Activated T-helper 2 cell treated with anti-CD3 and anti-CD28 coated beads, Interferon-gamma antibody, Interleukin-2, Interleukin-4, amounts not matched to agents 10 μg/mL and 5 μg/mL and 100 μg/mL, durations not matched to agents 14 hours and 24 hours and 36 hours (primary cell): ENCODE measurements around the gene DCDC1. TPM values are rescaled to one million over a fixed set of nuclear protein-coding genes. Genes with fewer than 3 reads are reported as not detected.
"Not testable (repeated sequence)": the region's sequence is repeated elsewhere in the genome, so short reads cannot be mapped to it uniquely, and the experiment has no call there.

Experiments
- DNase-seq: peaks from one replicate; pipeline ENCODE4 v3.0.0; 2021; ENCODE audit warnings: low spot score
- H3K27ac Mint-ChIP-seq: one replicate; pipeline ENCODE4 v1.8.0; 2021; ENCODE audit warnings: mixed read lengths
- H3K27me3 Mint-ChIP-seq: one replicate; pipeline ENCODE4 v1.8.0; 2021; ENCODE audit warnings: low read depth, mixed read lengths
- H3K36me3 Mint-ChIP-seq: one replicate; pipeline ENCODE4 v1.8.0; 2021; ENCODE audit warnings: low read depth, mixed read lengths
- H3K4me1 Mint-ChIP-seq: one replicate; pipeline ENCODE4 v1.8.0; 2021; ENCODE audit warnings: low read depth, mixed read lengths
- H3K4me3 Mint-ChIP-seq: one replicate; pipeline ENCODE4 v1.8.0; 2021; ENCODE audit warnings: low read depth, mild to moderate bottlenecking, moderate library complexity, mixed read lengths
- H3K9me3 Mint-ChIP-seq: one replicate; pipeline ENCODE4 v1.8.0; 2021; ENCODE audit warnings: mixed read lengths
- intact Hi-C: fragments of 100-400 bp; cut with micrococcal nuclease; formaldehyde crosslinking; loops from one replicate; pipeline ENCODE4 v1.15.1; 2023
- total RNA-seq: library from RNA; stranded (reverse); gene quantifications from 2 replicates; pipeline ENCODE4 v1.2.3, GENCODE V29; 2022

Gene DCDC1
- total RNA-seq, 1 donor from 2014 or later: not detected

DNA sequence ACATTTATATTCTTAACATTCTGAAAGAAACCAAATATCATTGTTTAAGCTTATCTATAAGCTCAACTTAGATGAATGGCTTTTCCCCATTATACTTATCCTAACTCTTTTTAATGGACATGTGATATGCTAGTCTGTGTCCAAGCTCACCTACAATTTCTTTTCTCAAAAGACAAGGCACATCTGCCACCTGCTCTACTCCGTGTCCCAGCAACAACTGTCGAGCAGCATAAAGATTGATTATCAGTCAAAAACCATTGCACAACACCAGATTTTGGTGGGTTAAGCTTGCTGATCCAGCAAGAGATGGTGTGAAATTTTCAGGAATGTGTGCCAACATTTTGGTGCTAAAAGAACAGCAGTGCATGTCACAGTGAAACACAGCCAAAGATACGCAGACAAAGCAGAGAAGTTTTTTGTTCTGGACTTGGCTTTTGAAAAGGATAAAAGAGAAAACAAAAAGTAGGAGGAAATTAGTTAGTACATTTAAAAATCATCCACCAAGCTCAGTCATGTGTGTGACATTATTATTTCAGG is 65.8 kb downstream of the DCDC1 start:
- H3K4me1 Mint-ChIP-seq: no peaks in the 10 kb centered on the region
- H3K36me3 Mint-ChIP-seq: no peaks in the 10 kb centered on the region
- no peak overlapping the region for H3K4me3 Mint-ChIP-seq
- no peaks in the 10 kb centered on the region for H3K9me3 Mint-ChIP-seq
- DNase-seq: no peak
- no peaks in the 10 kb centered on the region for H3K27me3 Mint-ChIP-seq
- no peak overlapping the region for H3K27ac Mint-ChIP-seq
- intact Hi-C loops: no loop called here

DNA sequence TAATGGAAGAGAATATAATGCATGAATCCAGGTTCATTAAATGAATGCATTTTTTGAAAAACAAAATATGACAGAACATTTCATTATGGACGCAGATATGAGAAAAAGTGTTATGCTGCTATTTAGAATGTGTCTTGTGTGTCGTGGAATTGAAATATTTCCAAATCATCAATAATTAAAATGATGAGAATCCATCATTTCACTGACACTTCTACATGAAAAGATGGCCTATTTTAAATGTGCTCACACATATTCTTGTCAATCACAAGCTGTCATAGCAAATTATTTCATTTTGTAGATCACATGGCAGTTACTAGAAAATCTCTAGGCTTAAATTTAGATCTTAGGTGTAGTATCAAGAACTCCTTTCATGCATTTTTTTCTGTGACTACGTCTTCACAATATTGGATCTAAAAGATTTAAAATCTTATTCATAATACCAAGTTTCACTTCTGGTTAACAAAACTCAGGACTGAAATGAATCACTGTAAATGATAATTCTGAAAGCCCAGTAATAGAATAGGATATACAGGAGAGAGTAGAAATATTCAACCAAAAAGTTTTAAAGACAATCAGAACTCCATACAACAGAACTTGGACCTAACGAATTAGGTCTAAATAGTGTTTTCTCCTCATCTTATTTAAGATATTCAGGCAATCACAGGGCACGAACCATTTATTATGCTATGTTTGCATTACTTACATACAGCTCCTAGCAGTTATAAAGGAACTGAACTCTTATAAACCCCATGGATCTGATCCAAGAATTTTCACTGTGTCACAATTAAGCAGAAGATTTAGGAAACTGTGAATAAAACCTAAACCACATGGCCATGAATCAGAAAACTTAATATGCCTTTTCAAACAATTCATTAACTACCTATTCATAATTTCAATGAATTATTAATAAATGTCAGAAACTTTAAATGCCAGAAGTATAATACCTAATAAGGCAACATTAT is 67.7 kb downstream of the DCDC1 start:
- intact Hi-C loops: no loop called here
- Mint-ChIP-seq H3K4me1 (no peaks in the 10 kb centered on the region), H3K27ac (no peak overlapping the region), H3K4me3 (no peak overlapping the region), H3K27me3 (no peaks in the 10 kb centered on the region), H3K36me3 (no peaks in the 10 kb centered on the region), H3K9me3 (no peaks in the 10 kb centered on the region)
- DNase-seq: no peak

DNA sequence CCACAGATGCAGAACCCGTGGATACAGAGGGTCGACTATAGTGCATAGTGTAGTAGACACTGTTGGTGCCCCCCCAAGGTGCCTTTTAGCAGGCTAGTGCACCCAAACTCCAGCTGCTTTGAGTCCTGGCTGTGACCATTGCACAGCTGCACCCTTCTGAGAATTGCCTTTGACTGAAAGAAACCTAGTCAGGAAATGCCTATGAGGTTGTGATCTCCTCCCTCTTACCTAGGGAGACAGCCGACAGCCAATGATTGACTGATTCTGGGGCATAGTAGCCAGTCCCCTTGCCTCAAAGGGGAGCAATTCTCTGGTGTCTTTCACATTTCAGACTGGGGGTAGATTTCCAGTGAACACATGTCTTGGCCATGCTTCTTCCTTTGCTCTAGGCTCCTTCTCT is 74.2 kb downstream of the DCDC1 start:
- Mint-ChIP-seq H3K4me3 (no peak overlapping the region), H3K9me3 (no peaks in the 10 kb centered on the region), H3K27me3 (no peaks in the 10 kb centered on the region), H3K27ac (no peak overlapping the region), H3K36me3 (no peaks in the 10 kb centered on the region), H3K4me1 (no peaks in the 10 kb centered on the region)
- no peak for DNase-seq
- intact Hi-C loops: no loop called here

DNA sequence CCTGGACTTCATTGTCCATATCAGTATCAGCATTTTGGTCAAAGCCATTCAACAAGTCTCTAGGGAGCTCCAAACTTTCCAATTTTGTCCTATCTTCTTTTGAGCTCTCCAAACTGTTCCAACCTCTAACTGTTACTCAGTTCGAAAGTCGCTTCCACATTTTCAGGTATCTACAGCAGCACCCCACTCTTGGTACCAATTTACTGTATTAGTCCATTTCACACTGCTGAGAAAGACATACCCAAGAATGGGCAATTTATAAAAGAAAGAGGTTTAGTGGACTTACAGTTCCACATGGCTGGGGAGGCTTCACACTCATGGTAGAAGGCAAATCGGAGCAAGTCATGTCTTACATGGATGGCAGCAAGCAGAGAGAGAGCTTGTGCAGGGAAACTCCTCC is 96.0 kb downstream of the DCDC1 start:
- H3K36me3 Mint-ChIP-seq, intact Hi-C loops, H3K27ac Mint-ChIP-seq, H3K4me3 Mint-ChIP-seq, H3K4me1 Mint-ChIP-seq, DNase-seq, H3K27me3 Mint-ChIP-seq: not testable (repeated sequence)
- H3K9me3 Mint-ChIP-seq: peaks cover 30% of the 10 kb centered on the region

DNA sequence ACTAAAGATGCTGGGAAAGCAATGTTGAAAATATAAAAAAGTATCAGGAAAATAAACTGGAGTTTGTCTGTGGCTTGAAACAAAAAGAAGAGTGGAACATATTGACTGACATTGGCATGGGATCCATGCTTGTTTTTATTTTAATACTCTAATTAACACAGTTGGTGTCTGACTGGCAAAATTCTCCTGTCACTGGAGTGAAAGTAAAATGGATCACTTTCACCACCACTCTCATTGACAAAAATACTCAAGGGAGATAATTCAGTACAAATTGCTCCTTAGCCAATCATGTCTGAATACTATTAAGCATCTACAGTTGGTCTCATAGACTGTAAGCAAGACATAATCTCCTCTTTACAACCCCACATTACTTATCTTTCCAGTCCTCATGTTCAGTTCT is 101.8 kb downstream of the DCDC1 start:
- H3K36me3 Mint-ChIP-seq: no peaks in the 10 kb centered on the region
- intact Hi-C loops: no loop called here
- no peak overlapping the region for H3K4me3 Mint-ChIP-seq
- H3K9me3 Mint-ChIP-seq: peaks cover 12% of the 10 kb centered on the region
- H3K4me1 Mint-ChIP-seq: no peaks in the 10 kb centered on the region
- H3K27me3 Mint-ChIP-seq: no peaks in the 10 kb centered on the region
- H3K27ac Mint-ChIP-seq: no peak overlapping the region
- DNase-seq: no peak

DNA sequence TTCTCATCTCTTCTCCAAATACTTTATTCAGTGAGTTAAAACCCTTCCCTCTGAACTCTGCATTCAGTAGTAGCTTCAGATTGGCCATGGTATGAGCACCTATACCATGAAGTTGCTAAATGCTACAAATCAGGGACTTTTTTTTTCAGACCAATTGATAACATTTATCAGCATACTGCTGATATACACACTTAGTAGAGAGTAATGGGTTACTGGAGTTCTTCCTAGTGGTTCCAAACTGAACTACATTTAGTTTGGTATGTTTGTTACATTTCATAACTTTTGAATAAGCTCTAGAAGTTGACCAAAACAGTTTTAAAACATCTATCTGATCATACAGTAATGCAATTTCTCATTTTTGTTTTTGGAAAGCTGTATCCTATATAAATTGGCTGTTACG is 104.7 kb downstream of the DCDC1 start:
- no peak overlapping the region for H3K4me3 Mint-ChIP-seq
- DNase-seq: no peak
- no peak overlapping the region for H3K27ac Mint-ChIP-seq
- H3K36me3 Mint-ChIP-seq: no peaks in the 10 kb centered on the region
- intact Hi-C loops: no loop called here
- no peaks in the 10 kb centered on the region for H3K9me3 Mint-ChIP-seq
- H3K27me3 Mint-ChIP-seq: no peaks in the 10 kb centered on the region
- no peaks in the 10 kb centered on the region for H3K4me1 Mint-ChIP-seq

DNA sequence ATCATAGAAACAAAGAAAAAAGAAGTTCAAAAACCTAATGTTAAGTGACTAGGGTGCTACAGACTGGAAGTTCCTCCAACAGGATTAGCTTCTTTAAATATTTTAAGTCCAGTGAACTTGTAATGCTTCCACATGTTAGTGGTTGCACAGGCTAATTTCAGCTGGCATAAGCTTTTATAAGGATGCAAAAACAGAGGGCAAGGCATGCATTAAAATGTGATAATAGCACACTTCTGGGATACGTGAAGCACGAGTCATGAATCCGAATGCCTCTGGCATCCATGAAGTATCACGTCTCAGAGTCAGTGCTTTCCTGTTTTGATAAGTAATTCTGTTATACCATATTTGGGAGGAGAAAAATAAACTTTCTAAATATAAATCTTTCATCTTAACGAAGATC is 106.8 kb downstream of the DCDC1 start:
- no peak overlapping the region for H3K27ac Mint-ChIP-seq
- no peaks in the 10 kb centered on the region for H3K4me1 Mint-ChIP-seq
- no peaks in the 10 kb centered on the region for H3K27me3 Mint-ChIP-seq
- H3K36me3 Mint-ChIP-seq: no peaks in the 10 kb centered on the region
- intact Hi-C loops: no loop called here
- no peak for DNase-seq
- H3K4me3 Mint-ChIP-seq: no peak overlapping the region
- H3K9me3 Mint-ChIP-seq: no peaks in the 10 kb centered on the region

DNA sequence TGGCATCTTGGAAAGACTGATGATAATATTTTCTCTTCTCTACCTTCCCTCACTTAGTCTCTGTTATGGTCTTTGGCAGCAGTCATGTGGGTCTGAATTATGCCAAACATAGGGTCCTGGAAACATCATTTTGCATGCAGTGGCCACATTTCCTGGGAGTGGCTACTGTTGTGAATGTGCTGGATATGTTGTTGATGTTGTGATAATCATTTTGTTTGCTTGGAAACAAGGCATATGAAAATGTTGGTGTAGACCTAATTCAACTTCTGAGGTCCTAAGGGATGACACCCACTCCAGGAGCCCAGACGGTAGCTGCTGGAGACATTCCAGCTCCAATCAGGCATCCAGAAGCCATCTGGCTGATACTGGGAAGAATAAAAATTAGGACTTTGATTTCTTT is 109.7 kb downstream of the DCDC1 start:
- intact Hi-C loops: no loop called here
- Mint-ChIP-seq H3K36me3 (no peaks in the 10 kb centered on the region), H3K9me3 (no peaks in the 10 kb centered on the region), H3K27me3 (no peaks in the 10 kb centered on the region), H3K27ac (no peak overlapping the region), H3K4me1 (no peaks in the 10 kb centered on the region), H3K4me3 (no peak overlapping the region)
- DNase-seq: no peak

DNA sequence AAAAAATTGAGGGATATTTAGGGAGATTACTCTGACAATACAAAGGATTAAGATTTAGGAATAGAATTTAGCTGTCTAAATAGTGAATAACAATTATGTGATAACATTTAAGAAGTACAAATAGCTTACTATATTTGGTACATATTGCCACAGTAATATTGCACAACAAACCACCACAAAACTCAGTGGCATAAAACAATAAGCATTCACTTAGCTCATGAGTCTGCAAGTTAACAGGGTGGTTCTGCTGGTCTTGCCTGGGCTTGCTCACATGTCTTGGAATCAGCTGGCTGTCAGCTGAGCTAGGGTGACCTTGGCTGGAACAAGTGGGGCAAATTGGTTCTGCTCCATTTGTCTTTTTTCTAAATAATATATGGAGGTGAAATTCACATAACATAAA is 115.1 kb downstream of the DCDC1 start:
- H3K36me3 Mint-ChIP-seq: no peaks in the 10 kb centered on the region
- intact Hi-C loops: no loop called here
- H3K4me1 Mint-ChIP-seq: no peaks in the 10 kb centered on the region
- H3K27me3 Mint-ChIP-seq: no peaks in the 10 kb centered on the region
- no peaks in the 10 kb centered on the region for H3K9me3 Mint-ChIP-seq
- H3K27ac Mint-ChIP-seq: no peak overlapping the region
- DNase-seq: no peak
- no peak overlapping the region for H3K4me3 Mint-ChIP-seq

DNA sequence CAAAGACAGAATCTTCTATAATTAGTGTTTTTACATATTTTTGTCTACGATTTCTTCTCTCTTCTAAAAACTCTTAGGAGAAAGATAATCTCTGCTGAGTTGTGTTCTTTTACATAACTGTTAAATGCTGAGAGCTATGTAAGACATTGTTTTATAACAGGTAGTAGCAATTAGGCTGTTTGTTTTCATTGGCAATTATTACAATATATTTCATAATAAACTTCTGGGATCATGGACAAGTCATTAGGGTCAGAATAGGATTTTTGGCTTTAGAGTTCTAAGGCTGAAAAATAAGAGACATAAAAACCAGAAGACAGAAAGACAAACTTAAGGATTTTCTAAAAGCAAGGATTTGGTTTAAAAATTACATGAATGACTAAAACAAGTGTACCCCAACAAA is 120.8 kb downstream of the DCDC1 start:
- Mint-ChIP-seq H3K4me1 (no peaks in the 10 kb centered on the region), H3K27me3 (no peaks in the 10 kb centered on the region), H3K36me3 (no peaks in the 10 kb centered on the region), H3K4me3 (no peak overlapping the region), H3K27ac (no peak overlapping the region), H3K9me3 (no peaks in the 10 kb centered on the region)
- no peak for DNase-seq
- intact Hi-C loops: loop anchor here (10.0 kb wide), 1 partner anchor 556 kb away; no protein-coding TSS in a partner anchor

DNA sequence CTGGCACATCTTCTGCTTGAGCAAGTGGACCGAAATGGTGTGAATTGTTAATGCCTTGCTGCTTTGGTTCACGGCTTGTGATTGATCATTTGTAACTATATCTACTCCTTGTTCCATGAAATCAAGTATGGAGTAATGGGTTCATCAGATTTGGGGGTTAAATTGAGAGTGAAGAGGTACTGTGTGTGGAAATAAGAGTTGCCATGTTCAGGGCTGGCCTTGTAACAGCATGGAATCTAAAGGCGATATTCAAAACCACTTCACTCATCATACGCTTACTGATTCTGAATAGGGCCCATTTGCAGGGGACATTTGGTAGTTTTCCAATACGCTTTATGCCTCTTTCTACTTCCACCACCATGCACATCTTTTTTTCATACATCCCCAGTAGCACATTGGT is 122.2 kb downstream of the DCDC1 start:
- H3K36me3 Mint-ChIP-seq: no peaks in the 10 kb centered on the region
- H3K27me3 Mint-ChIP-seq: no peaks in the 10 kb centered on the region
- no peak overlapping the region for H3K27ac Mint-ChIP-seq
- intact Hi-C loops: loop anchor here (10.0 kb wide), 1 partner anchor 557 kb away; no protein-coding TSS in a partner anchor
- no peak for DNase-seq
- H3K4me1 Mint-ChIP-seq: no peaks in the 10 kb centered on the region
- no peaks in the 10 kb centered on the region for H3K9me3 Mint-ChIP-seq
- H3K4me3 Mint-ChIP-seq: no peak overlapping the region

DNA sequence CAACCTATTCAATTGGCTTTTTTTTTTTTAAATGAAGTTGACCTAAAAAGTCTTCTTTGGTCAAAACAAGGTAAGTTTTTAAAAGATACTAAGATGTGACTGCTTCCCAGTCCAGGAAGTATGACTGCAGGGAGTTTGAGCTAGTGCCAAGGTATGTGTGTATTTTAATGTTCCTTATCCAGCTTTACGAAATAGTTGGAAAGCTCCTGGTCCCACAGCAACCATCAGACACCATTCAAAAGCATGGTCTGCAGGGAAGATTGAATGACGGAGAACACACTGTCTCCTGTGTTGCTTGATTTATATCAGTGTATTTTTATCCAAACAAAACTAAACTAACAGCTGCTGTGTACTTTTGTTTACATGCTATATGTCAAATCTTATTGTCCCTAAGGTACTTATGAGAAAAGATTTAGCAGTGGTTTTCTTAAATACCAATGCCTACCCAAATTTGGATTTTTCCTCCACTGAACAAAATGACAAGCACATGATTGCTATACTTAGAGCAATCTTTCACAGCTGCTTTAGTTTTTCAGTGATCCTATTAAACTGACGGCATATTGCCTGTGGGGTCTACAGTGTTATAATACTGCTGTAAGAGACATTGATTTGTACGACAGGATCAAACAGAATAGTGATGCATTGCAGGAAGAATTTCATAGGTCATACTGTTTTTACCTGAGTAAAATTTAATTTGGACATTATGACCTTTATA is 122.9 kb downstream of the DCDC1 start:
- Mint-ChIP-seq H3K36me3 (no peaks in the 10 kb centered on the region), H3K27ac (no peak overlapping the region), H3K9me3 (no peaks in the 10 kb centered on the region), H3K4me3 (no peak overlapping the region), H3K27me3 (no peaks in the 10 kb centered on the region), H3K4me1 (no peaks in the 10 kb centered on the region)
- no peak for DNase-seq
- intact Hi-C loops: loop anchor here (10.0 kb wide), 1 partner anchor 558 kb away; no protein-coding TSS in a partner anchor

DNA sequence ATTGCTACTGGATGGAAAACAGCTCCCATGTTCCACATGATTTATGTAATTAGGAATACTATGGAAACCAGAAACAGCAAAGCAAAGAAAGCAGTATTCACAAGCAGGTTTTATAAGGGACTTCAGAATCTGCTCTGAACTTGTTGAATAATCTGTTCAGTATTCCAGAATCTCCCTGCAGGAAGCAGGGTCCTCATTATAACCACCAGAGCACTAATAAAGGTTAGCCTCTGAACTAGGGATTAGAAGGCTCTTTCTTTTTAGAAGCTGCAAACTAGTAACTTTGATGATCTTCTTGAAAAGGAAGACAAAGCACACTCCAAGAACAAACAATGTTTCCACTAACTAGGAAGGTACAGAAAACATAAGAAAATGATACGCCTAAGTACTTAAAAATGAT is 125.8 kb downstream of the DCDC1 start:
- H3K27ac Mint-ChIP-seq: no peak overlapping the region
- intact Hi-C loops: loop anchor here (5.0 to 10.0 kb wide), 2 partner anchors 561 to 714 kb away; no protein-coding TSS in a partner anchor
- H3K4me3 Mint-ChIP-seq: no peak overlapping the region
- no peaks in the 10 kb centered on the region for H3K27me3 Mint-ChIP-seq
- H3K36me3 Mint-ChIP-seq: no peaks in the 10 kb centered on the region
- H3K9me3 Mint-ChIP-seq: no peaks in the 10 kb centered on the region
- H3K4me1 Mint-ChIP-seq: no peaks in the 10 kb centered on the region
- no peak for DNase-seq
